ENCODE results near the gene NIM1K.

Gene NIM1K

GRCh38 chr5:43192558-43193180 is 644 bp downstream of the NIM1K start (continued):
- TF ChIP-seq PATZ1 (CRISPR knock-in tag; IDR thresholded peaks at IDR 0.05; ENCODE audit: borderline replicate concordance) (no peak), BACH2 (CRISPR knock-in tag; IDR thresholded peaks at IDR 0.05; ENCODE audit: borderline replicate concordance) (no peak)

- no peak for TF ChIP-seq GLIS3 (CRISPR knock-in tag; IDR thresholded peaks at IDR 0.05)
- TF ChIP-seq SNAI2 (CRISPR knock-in tag; IDR thresholded peaks at IDR 0.05) = no peak
- TF ChIP-seq ZNF8 (CRISPR knock-in tag; IDR thresholded peaks at IDR 0.05) = no peak
- TF ChIP-seq ARNTL (CRISPR knock-in tag; IDR thresholded peaks at IDR 0.05; ENCODE audit: borderline replicate concordance, low read depth) = no peak
- no peak for TF ChIP-seq CSDC2 (CRISPR knock-in tag; IDR thresholded peaks at IDR 0.05)
- TF ChIP-seq TCF4 (CRISPR knock-in tag; IDR thresholded peaks at IDR 0.05; ENCODE audit: borderline replicate concordance) = no peak
- no peak for TF ChIP-seq RARB (CRISPR knock-in tag; IDR thresholded peaks at IDR 0.05)
- TF ChIP-seq ZC3H10 (CRISPR knock-in tag; IDR thresholded peaks at IDR 0.05) = no peak
- no peak for TF ChIP-seq TOX (CRISPR knock-in tag; IDR thresholded peaks at IDR 0.05; ENCODE audit: borderline replicate concordance)
- no peak for TF ChIP-seq BACH2 (CRISPR knock-in tag; IDR thresholded peaks at IDR 0.05; ENCODE audit: borderline replicate concordance)
- no peak for TF ChIP-seq PATZ1 (CRISPR knock-in tag; IDR thresholded peaks at IDR 0.05; ENCODE audit: borderline replicate concordance)
- TF ChIP-seq PPARA (CRISPR knock-in tag; IDR thresholded peaks at IDR 0.05; ENCODE audit: borderline replicate concordance) = no peak
- no peak for TF ChIP-seq ISL1 (CRISPR knock-in tag; IDR thresholded peaks at IDR 0.05)
- TF ChIP-seq ZFP30 (CRISPR knock-in tag; IDR thresholded peaks at IDR 0.05) = no peak
- no peak for TF ChIP-seq TSHZ2 (CRISPR knock-in tag; IDR thresholded peaks at IDR 0.05)
- no peak for TF ChIP-seq CREB5 (CRISPR knock-in tag; IDR thresholded peaks at IDR 0.05; ENCODE audit: low read depth)
- ATAC-seq = peak; percentile 60
These were observed 1.3 kb downstream of the NIM1K start for GRCh38 chr5:43193181-43193893.

- TF ChIP-seq CSRNP3 (CRISPR knock-in tag; IDR thresholded peaks at IDR 0.05) = no peak
- no peak for TF ChIP-seq SNAI2 (CRISPR knock-in tag; IDR thresholded peaks at IDR 0.05)
- TF ChIP-seq ZNF8 (CRISPR knock-in tag; IDR thresholded peaks at IDR 0.05) = no peak
- TF ChIP-seq ZNF565 (CRISPR knock-in tag; conservative IDR thresholded peaks at IDR 0.05; ENCODE audit: low read depth) = no peak
- no peak for TF ChIP-seq ISL1 (CRISPR knock-in tag; IDR thresholded peaks at IDR 0.05)
- TF ChIP-seq TSHZ2 (CRISPR knock-in tag; IDR thresholded peaks at IDR 0.05) = no peak
- TF ChIP-seq GLIS3 (CRISPR knock-in tag; IDR thresholded peaks at IDR 0.05) = no peak
- TF ChIP-seq CREB5 (CRISPR knock-in tag; IDR thresholded peaks at IDR 0.05; ENCODE audit: low read depth) = no peak
- no peak; the same call in 2 of the 3 replicates for ATAC-seq
These were observed 1.9 kb downstream of the NIM1K start for GRCh38 chr5:43193894-43194265.
